Heart left ventricle (tissue), 16 donors: ENCODE measurements around the gene CCDC183. TPM values are rescaled to one million over a fixed set of nuclear protein-coding genes. Genes with fewer than 3 reads are reported as not detected.

Experiments used
- ATAC-seq, 4 donors: fragments of 200-7000 bp; cut with Tn5 transposase; one replicate each; pipeline ENCODE4 v1.9.1; 2020 to 2022; ENCODE audit warnings: moderate library complexity in 4 of 4, mild to moderate bottlenecking in 3 of 4, moderate number of reproducible peaks in 1 of 4
- DNase-seq, 5 donors: peaks; one replicate each; pipeline ENCODE4 v3.0.0-alpha.2; 2020
- H3K27ac ChIP-seq, 12 donors: fragments of 200-600 bp; sonication (generic) in 4 of 12; one replicate each; pipeline versions ENCODE4 v1.5.0 to v1.8.0; 2016 to 2022; ENCODE audit warnings: mild to moderate bottlenecking in 2 of 12
- H3K27me3 ChIP-seq, 9 donors: fragments of 200-600 bp; sonication (generic) in 2 of 9; one replicate each; pipeline versions ENCODE4 v1.5.1 to v1.8.0; 2016 to 2022; ENCODE audit warnings: mild to moderate bottlenecking in 3 of 9
- H3K36me3 ChIP-seq, 9 donors: fragments of 200-600 bp; sonication (generic) in 2 of 9; one replicate each; pipeline versions ENCODE4 v1.5.0 to v1.8.0; 2018 to 2022; ENCODE audit warnings: mild to moderate bottlenecking in 2 of 9
- H3K4me1 ChIP-seq, 12 donors: fragments of 200-600 bp; sonication (generic) in 4 of 12; one replicate each; pipeline versions ENCODE4 v1.5.0 to v1.8.0; 2016 to 2022; ENCODE audit warnings: mild to moderate bottlenecking in 3 of 12
- H3K4me3 ChIP-seq, 12 donors: fragments of 200-600 bp; sonication (generic) in 4 of 12; one replicate each; pipeline versions ENCODE4 v1.5.0 to v1.8.0; 2017 to 2022; ENCODE audit warnings: mild to moderate bottlenecking in 9 of 12, moderate library complexity in 4 of 12
- H3K9me3 ChIP-seq, 12 donors: fragments of 200-600 bp; sonication (generic) in 4 of 12; one replicate each; pipeline versions ENCODE4 v1.5.0 to v1.8.0; 2016 to 2022; ENCODE audit warnings: mild to moderate bottlenecking in 1 of 12
- CTCF ChIP-seq, 12 donors: fragments of 200-600 bp; sonication (generic) in 4 of 12; IDR thresholded peaks; one replicate each; pipeline versions ENCODE4 v1.5.0 to v1.8.0; 2018 to 2022; ENCODE audit warnings: antibody characterized with exemption in 12 of 12, mild to moderate bottlenecking in 5 of 12
- POLR2A ChIP-seq, 2 donors: fragments of 450-650 bp; IDR thresholded peaks; one replicate each; pipeline ENCODE4 v1.6.1; 2017; ENCODE audit warnings: antibody characterized with exemption in 2 of 2, mild to moderate bottlenecking in 2 of 2, moderate library complexity in 2 of 2
- WGBS, 4 donors: extraction: QIAGEN DNeasy Blood & Tissue Kit in 2 of 4; methylation state at CpG; one replicate each; pipeline versions ENCODE4 v1.1.5 to v1.1.7; 2013 to 2018; 5-methylcytosine and 5-hydroxymethylcytosine counted together
- intact Hi-C, 10 donors: fragments of 100-400 bp; cut with DNase I; formaldehyde crosslinking; loops; one replicate each; pipeline versions ENCODE4 v1.11.1 to v1.14.2; 2022
- polyA plus RNA-seq, 2 donors: library from polyadenylated mRNA; stranded (reverse); fragments of 200-250 nt; gene quantifications; one replicate each; pipeline ENCODE4 v1.2.3, GENCODE V29; 2013
- total RNA-seq, 9 donors: library from RNA; depleted of rRNA in 2 of 9; stranded (reverse); fragments of >200 nt in 2 of 9; fragmentation: NEBNext Ultra II Directional in 3 of 9; extraction: Animal tissue kit (Norgen Biotek cat#: 25700) in 3 of 9; gene quantifications; one replicate each; pipeline versions ENCODE4 v1.1.0 to v1.2.4, GENCODE V29; 2016 to 2023
- donor health status: ischemic (EF 13 %, LVEDD 7.1; RV severe dilation, severe dysfunction).
- donor health status: healthy with polysubstance abuse.
- donor health status: DM: no; HTN: yes; CAD: no.
- donor health status: DM: no; HTN: no; CAD: no.
- donor health status: ischemic (EF 25% LVEDD 6.9; RV normal size, moderate dysfunction).
- donor health status: ischemic (EF 25% LVEDD 5.7; RV mildly dilated, moderate dysfunction).
- donor health status: healthy.
- donor health status: DM: yes; HTN: yes; CAD: no.
- donor health status: ischemic (EF 35%, LVEDD 5.7; RV mildly dilated, moderate dysfunction).
- donor health status: nonischemic (EF 11% LVEDD 7.7; RV severe dilation, severe dysfunction).
- donor health status: DM: yes; HTN: yes; CAD: no.
- donor health status: PGD.
- donor health status: ischemic (EF 29% LVEDD 5.4; RV normal size, mild dysfunction).
- donor health status: nonischemic (EF 23%, LVEDD 6.1; RV moderate dilation, normal function).

Gene CCDC183
- total and polyA plus RNA-seq, 11 donors = 0.32 to 4.7 (median 1.4) TPM

DNA sequence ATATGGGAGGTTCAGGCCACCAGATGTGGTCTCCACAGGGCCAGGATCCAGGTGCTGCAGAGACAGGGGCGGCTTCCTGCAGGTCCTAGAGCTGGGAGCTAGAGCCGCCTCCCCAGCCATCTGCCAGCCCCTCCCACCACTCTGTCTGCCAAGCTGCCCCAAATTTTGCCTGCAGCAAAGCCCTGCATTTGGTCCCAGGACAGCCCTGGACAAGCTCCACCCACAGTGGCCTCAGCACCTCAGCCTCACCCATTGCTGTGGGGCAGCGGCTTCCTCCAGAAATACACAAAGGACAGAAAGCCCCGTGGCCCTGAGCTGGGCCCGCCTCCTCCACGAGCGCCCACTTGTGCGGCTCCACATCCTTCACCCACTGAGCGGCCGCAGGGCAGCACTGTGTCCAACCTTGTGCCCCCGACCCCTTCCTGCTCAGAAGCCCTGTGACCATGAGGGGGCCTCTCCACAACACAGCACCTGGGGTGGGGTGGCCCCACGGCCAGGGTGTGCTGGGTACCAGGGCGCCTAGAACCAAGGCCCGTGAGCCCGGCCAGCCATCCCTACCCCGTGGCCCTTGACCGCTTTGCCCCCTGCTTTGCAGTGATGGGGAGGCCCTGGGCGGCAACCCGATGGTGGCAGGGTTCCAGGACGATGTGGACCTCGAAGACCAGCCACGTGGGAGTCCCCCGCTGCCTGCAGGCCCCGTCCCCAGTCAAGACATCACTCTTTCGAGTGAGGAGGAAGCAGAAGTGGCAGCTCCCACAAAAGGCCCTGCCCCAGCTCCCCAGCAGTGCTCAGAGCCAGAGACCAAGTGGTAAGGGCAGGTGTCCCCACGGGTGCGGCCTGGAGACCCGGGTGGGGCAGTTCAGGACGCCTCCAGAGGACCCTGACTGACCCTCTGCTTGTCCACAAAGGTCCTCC, 42.4 kb downstream of the CCDC183 start:
- ATAC-seq (no peak), DNase-seq (no peak)
- no peak for TF ChIP-seq POLR2A (IDR thresholded peaks at IDR 0.05)
- no peak for TF ChIP-seq CTCF (IDR thresholded peaks at IDR 0.05)
- Histone ChIP-seq H3K9me3 (no peaks in the 10 kb centered on the region), H3K36me3 (peaks cover 0 to 56% (median 22%) of the 10 kb centered on the region in 9 donors), H3K4me1 (peaks cover 5 to 32% (median 20%) of the 10 kb centered on the region in 12 donors), H3K4me3 (no peak overlapping the region), H3K27me3 (peaks cover 0 to 10% (median 0%) of the 10 kb centered on the region in 9 donors), H3K27ac (no peak overlapping the region)
- intact Hi-C loops = loop anchor here in 1 of 10 donors (5.0 kb wide), 1 partner anchor 36 kb away; no protein-coding TSS in a partner anchor
- 81 to 89% (median 87%) methylated on average over 15 to 29 of the region's 29 CpGs for WGBS, 4 donors

DNA sequence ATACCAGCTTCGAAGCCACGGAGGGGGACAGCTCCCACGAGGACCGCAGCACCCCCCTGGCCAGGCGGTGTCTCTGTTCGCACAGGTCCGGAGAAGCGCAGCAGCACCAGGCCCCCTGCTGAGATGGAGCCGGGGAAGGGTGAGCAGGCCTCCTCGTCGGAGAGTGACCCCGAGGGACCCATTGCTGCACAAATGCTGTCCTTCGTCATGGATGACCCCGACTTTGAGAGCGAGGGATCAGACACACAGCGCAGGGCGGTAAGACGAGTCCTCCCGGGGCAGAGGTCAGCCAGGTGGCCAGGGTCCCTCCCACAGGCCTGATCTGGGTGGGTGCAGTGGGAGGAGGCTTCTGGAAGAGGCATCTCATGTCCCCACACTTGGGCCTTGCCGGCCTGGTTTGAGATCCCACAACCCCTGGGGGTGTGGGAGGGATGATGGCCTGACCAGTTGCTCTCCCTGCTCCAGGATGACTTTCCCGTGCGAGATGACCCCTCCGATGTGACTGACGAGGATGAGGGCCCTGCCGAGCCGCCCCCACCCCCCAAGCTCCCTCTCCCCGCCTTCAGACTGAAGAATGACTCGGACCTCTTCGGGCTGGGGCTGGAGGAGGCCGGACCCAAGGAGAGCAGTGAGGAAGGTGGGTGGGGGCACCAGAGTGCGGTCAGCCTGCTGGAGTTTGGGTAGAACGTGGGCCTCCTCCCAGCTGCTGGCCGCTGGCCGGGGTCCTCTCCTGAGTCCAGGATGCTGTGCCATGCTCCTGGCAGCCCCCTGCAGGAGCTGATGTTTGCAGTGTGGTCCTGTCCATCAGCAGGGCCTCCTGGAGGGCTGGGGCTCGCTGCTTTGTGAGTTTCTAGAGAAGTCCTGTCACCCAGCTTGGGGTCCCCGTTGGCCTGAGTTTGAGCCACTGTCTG, 43.3 kb downstream of the CCDC183 start:
- Histone ChIP-seq H3K27me3 (peaks cover 0 to 19% (median 5%) of the 10 kb centered on the region in 9 donors), H3K27ac (no peak overlapping the region), H3K36me3 (peaks cover 0 to 55% (median 16%) of the 10 kb centered on the region in 9 donors), H3K4me1 (peaks cover 10 to 41% (median 27%) of the 10 kb centered on the region in 12 donors), H3K4me3 (no peak overlapping the region), H3K9me3 (no peaks in the 10 kb centered on the region)
- no peak for TF ChIP-seq POLR2A (IDR thresholded peaks at IDR 0.05)
- no peak for TF ChIP-seq CTCF (IDR thresholded peaks at IDR 0.05)
- DNase-seq = no peak
- intact Hi-C loops = loop anchor here in 5 of 10 donors (5.0 to 10.0 kb wide), 4 partner anchors 37 to 195 kb away; partner anchors contain the start of genes CCDC183 (in 2 of the 5), FUT7 (in 2 of the 5), TMEM141 (in 2 of the 5) and FBXW5 (in 1 of the 5)
- ATAC-seq = no peak
- WGBS, 4 donors = 87 to 89% (median 88%) methylated on average over 18 to 36 of the region's 36 CpGs

- DNase-seq = no peak
- no peak for ATAC-seq
- no peak for TF ChIP-seq CTCF (IDR thresholded peaks at IDR 0.05)
- no peak for TF ChIP-seq POLR2A (IDR thresholded peaks at IDR 0.05)
- H3K27me3 ChIP-seq = peaks cover 0 to 24% (median 10%) of the 10 kb centered on the region in 9 donors
- no peak overlapping the region for H3K4me3 ChIP-seq
- H3K9me3 ChIP-seq = no peaks in the 10 kb centered on the region
- no peak overlapping the region for H3K27ac ChIP-seq
- H3K36me3 ChIP-seq = peaks cover 0 to 54% (median 16%) of the 10 kb centered on the region in 9 donors
- WGBS, 4 donors = 68 to 80% (median 75%) methylated on average over 25 to 32 of the region's 32 CpGs
- peaks cover 10 to 41% (median 27%) of the 10 kb centered on the region in 12 donors for H3K4me1 ChIP-seq
- intact Hi-C loops = loop anchor here in 4 of 10 donors (5.0 to 10.0 kb wide), 3 partner anchors 46 to 194 kb away; partner anchors contain the start of genes CCDC183 (in 2 of the 4), FUT7 (in 2 of the 4), TMEM141 (in 2 of the 4) and FBXW5 (in 1 of the 4)
Measured at GRCh38 chr9:136840140-136840876, 44.2 kb downstream of the CCDC183 start.
